Vagina (tissue), 2 donors: ENCODE data around the gene UBQLNL. TPM values are rescaled to one million over a fixed set of nuclear protein-coding genes. Genes with fewer than 3 reads are reported as not detected.

Experiments
- DNase-seq, 2 donors: peaks; one replicate each; pipeline ENCODE4 v3.0.0-alpha.2; 2017; ENCODE audit errors: extremely low spot score in 2 of 2
- H3K27ac ChIP-seq: fragments of 200-600 bp; sonication (generic); one replicate; pipeline ENCODE4 v1.5.1; 2019
- H3K27me3 ChIP-seq: fragments of 200-600 bp; sonication (generic); one replicate; pipeline ENCODE4 v1.5.1; 2019
- H3K36me3 ChIP-seq, 2 donors: fragments of 200-600 bp; sonication (generic); one replicate each; pipeline ENCODE4 v1.5.1; 2017 to 2019
- H3K4me1 ChIP-seq: fragments of 200-600 bp; sonication (generic); one replicate; pipeline ENCODE4 v1.5.1; 2019
- H3K4me3 ChIP-seq, 2 donors: fragments of 200-600 bp; sonication (generic); 1 replicate in 1 of 2; 2 replicates in 1 of 2; pipeline ENCODE4 v1.5.1; 2016 to 2019
- H3K9me3 ChIP-seq: fragments of 200-600 bp; sonication (generic); one replicate; pipeline ENCODE4 v1.5.1; 2019
- CTCF ChIP-seq, 3 experiments: fragments of 450-650 bp in 2 of 3; fragments of 200-600 bp in 1 of 3; sonication (generic) in 1 of 3; IDR thresholded peaks; one replicate each; pipeline ENCODE4 v1.5.1; 2017 to 2019; ENCODE audit warnings: antibody characterized with exemption in 3 of 3, mild to moderate bottlenecking in 2 of 3, moderate library complexity in 2 of 3
- POLR2A ChIP-seq, 2 donors: fragments of 450-650 bp; IDR thresholded peaks; one replicate each; pipeline ENCODE4 v1.6.1; 2017; ENCODE audit warnings: antibody characterized with exemption in 2 of 2, mild to moderate bottlenecking in 2 of 2, moderate library complexity in 2 of 2
- POLR2AphosphoS5 ChIP-seq, 2 donors: sonication (generic); formaldehyde crosslinking; IDR thresholded peaks; one replicate each; pipeline ENCODE4 v1.9.0; 2017; ENCODE audit warnings: antibody characterized with exemption in 2 of 2, mild to moderate bottlenecking in 2 of 2, low read depth in 1 of 2; ENCODE audit not compliant: insufficient read depth in 1 of 2
- intact Hi-C: fragments of 100-400 bp; cut with DNase I; formaldehyde crosslinking; loops from one replicate; pipeline ENCODE4 v1.15.1; 2023
- total RNA-seq: library from RNA; depleted of rRNA; stranded (reverse); fragments of >200 nt; gene quantifications from one replicate; pipeline ENCODE4 v1.2.3, GENCODE V29; 2016

UBQLNL gene
- total RNA-seq, 1 donor from 2014 or later: 0.98 TPM

GRCh38 chr11:5486421-5486820 is 30.1 kb downstream of the UBQLNL start:
- H3K27ac ChIP-seq: no peak overlapping the region
- no peaks in the 10 kb centered on the region for H3K27me3 ChIP-seq
- no peak for TF ChIP-seq POLR2A (IDR thresholded peaks at IDR 0.05)
- no peaks in the 10 kb centered on the region for H3K9me3 ChIP-seq
- no peak for DNase-seq
- intact Hi-C loops: no loop called here
- no peak overlapping the region for H3K4me3 ChIP-seq
- H3K4me1 ChIP-seq: no peaks in the 10 kb centered on the region
- no peaks in the 10 kb centered on the region for H3K36me3 ChIP-seq

GRCh38 chr11:5486003-5486402 is 30.5 kb downstream of the UBQLNL start:
- intact Hi-C loops: no loop called here

DNA sequence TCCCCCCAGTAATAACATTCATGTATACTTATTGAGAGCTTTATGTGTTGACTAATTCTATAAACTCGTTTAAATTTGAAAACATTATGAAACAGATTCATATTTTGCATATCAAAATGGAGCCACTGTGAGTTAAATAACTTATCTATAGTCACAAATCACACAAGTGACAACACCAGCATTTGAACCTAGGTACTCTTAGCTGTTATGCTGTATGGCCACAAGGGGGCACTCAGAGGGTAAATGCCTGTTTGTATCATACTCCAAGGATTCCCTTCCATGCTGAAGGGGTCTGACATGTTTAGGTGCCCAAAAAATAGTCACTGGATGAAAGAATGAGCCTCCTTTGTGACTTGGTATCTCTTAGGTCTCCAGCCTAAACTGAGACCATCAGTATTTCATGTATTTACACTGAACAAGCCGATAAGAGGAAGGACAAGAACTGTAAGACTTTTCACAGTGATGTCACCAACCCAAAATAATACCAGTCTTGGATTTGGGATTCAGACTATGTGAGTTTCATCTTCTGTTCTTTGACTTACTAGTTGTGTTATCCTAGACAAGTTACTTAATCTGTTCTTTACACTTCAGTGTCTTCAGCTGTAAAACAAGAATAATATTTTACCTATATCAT is 40.2 kb downstream of the UBQLNL start:
- intact Hi-C loops: loop anchor here (10.0 kb wide), 1 partner anchor 328 kb away; the partner anchor contains the start of gene OR52N2
- no peaks in the 10 kb centered on the region for H3K9me3 ChIP-seq
- H3K4me1 ChIP-seq: no peaks in the 10 kb centered on the region
- TF ChIP-seq CTCF (IDR thresholded peaks at IDR 0.05) (peak in 2 of 3 experiments; percentile 26 to 54), POLR2A (IDR thresholded peaks at IDR 0.05) (no peak)
- no peak overlapping the region for H3K4me3 ChIP-seq
- H3K27me3 ChIP-seq: no peaks in the 10 kb centered on the region
- no peak for DNase-seq
- H3K27ac ChIP-seq: no peak overlapping the region
- no peaks in the 10 kb centered on the region for H3K36me3 ChIP-seq

More at GRCh38 chr11:5486003-5486402, 30.5 kb downstream of the UBQLNL start:
- H3K27me3 ChIP-seq: no peaks in the 10 kb centered on the region
- H3K36me3 ChIP-seq: no peaks in the 10 kb centered on the region
- TF ChIP-seq CTCF (IDR thresholded peaks at IDR 0.05) (no peak), POLR2AphosphoS5 (IDR thresholded peaks at IDR 0.05; ENCODE audit: insufficient read depth in 1 of 2, low read depth in 1 of 2) (no peak), POLR2A (IDR thresholded peaks at IDR 0.05) (no peak)
- no peak overlapping the region for H3K27ac ChIP-seq
- H3K4me3 ChIP-seq: no peak overlapping the region
- no peaks in the 10 kb centered on the region for H3K4me1 ChIP-seq
- H3K9me3 ChIP-seq: no peaks in the 10 kb centered on the region
- no peak for DNase-seq

DNA sequence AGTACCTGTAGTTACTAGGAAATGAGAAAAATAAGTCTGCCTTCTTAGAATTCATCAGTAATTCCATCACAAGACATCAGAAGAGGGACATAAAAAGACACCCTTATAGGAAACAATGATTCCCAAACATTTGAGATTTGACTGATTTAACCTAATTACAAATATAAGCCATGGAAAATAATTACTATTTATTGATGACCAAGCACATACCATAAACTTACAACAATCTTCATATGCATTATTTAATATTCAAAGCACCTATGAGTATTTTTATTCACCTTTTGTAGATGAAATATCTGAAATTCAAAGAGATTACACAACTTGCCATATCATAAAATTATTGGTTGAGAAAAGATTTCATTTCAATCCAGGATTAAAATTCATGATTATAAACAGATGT is 42.6 kb downstream of the UBQLNL start:
- intact Hi-C loops: loop anchor here (10.0 kb wide), 1 partner anchor 331 kb away; the partner anchor contains the start of gene OR52N2
- H3K27me3 ChIP-seq: no peaks in the 10 kb centered on the region
- DNase-seq: no peak

DNA sequence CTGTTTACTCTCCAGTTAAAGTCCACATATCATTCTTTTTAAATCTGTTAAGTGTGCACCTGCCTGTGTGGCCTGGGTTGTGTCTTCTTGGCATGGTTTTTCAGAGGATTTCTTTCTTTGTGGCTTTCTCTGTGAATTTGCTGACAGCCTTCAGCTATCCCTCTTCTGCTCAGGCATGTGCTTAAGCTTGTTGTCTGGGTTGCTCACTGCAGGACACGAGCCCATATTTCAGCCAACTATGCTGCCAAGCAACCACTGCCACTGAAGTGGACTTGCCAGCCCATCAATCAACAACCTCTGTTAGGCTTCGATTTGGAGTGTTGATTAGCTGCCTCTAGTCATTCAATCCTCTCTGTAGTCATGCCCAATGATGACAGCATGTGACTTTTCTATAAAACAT is 49.0 kb downstream of the UBQLNL start:
- Histone ChIP-seq H3K9me3 (no peaks in the 10 kb centered on the region), H3K27me3 (no peaks in the 10 kb centered on the region), H3K27ac (no peak overlapping the region), H3K4me1 (no peaks in the 10 kb centered on the region), H3K36me3 (no peaks in the 10 kb centered on the region), H3K4me3 (no peak overlapping the region)
- intact Hi-C loops: no loop called here
- DNase-seq: no peak
- no peak for TF ChIP-seq POLR2A (IDR thresholded peaks at IDR 0.05)

More for the DNA sequence above, 42.6 kb downstream of the UBQLNL start:
- no peaks in the 10 kb centered on the region for H3K36me3 ChIP-seq
- H3K4me1 ChIP-seq: no peaks in the 10 kb centered on the region
- no peak overlapping the region for H3K4me3 ChIP-seq
- H3K27ac ChIP-seq: no peak overlapping the region
- no peak for TF ChIP-seq CTCF (IDR thresholded peaks at IDR 0.05)
- no peak for TF ChIP-seq POLR2A (IDR thresholded peaks at IDR 0.05)
- no peak for TF ChIP-seq POLR2AphosphoS5 (IDR thresholded peaks at IDR 0.05; ENCODE audit: insufficient read depth in 1 of 2, low read depth in 1 of 2)
- no peaks in the 10 kb centered on the region for H3K9me3 ChIP-seq

Other genes starting within 250 kb of the UBQLNL start
- not detected for gene HBE1, start 246.8 kb downstream of the UBQLNL start, total RNA-seq
- not detected for gene OR51B4, start 214.8 kb downstream of the UBQLNL start, total RNA-seq
- gene OR51B2, start 192.4 kb downstream of the UBQLNL start, total RNA-seq: not detected
- 1.2 TPM for gene OR51B5, start 173.2 kb downstream of the UBQLNL start, total RNA-seq
- gene OR51B6, start 165.2 kb downstream of the UBQLNL start, total RNA-seq: not detected
- not detected for gene OR51M1, start 132.9 kb downstream of the UBQLNL start, total RNA-seq
- gene OR51Q1, start 94.6 kb downstream of the UBQLNL start, total RNA-seq: not detected
- not detected for gene OR51I1, start 75.2 kb downstream of the UBQLNL start, total RNA-seq
- not detected for gene OR51I2, start 67.4 kb downstream of the UBQLNL start, total RNA-seq
- gene OR52D1, start 28.0 kb downstream of the UBQLNL start, total RNA-seq: not detected
- gene UBQLN3, start 6.7 kb downstream of the UBQLNL start, total RNA-seq: not detected
- gene OR52H1, start 31.8 kb upstream of the UBQLNL start, total RNA-seq: not detected
- not detected for gene OR52B6, start 64.2 kb upstream of the UBQLNL start, total RNA-seq
- 3.9 TPM for gene TRIM6, start 79.9 kb upstream of the UBQLNL start, total RNA-seq
- gene TRIM34, start 108.3 kb upstream of the UBQLNL start, total RNA-seq: 6.9 TPM
- 20.4 TPM for gene TRIM5, start 168.4 kb upstream of the UBQLNL start, total RNA-seq
- 32.7 TPM for gene TRIM22, start 173.1 kb upstream of the UBQLNL start, total RNA-seq
- gene OR56B1, start 219.7 kb upstream of the UBQLNL start, total RNA-seq: not detected
- not detected for gene OR52N4, start 237.5 kb upstream of the UBQLNL start, total RNA-seq